Gastroesophageal sphincter (tissue), 4 donors: Measurements from ENCODE around the gene CSMD2. TPM values are rescaled to one million over a fixed set of nuclear protein-coding genes. Genes with fewer than 3 reads are reported as not detected.

ENCODE experiments used
- ATAC-seq: fragments of 150-250 bp; one replicate; pipeline ENCODE4 v1.9.1; 2016; ENCODE audit warnings: mild to moderate bottlenecking, moderate library complexity
- H3K27ac ChIP-seq, 4 donors: fragments of 200-600 bp; sonication (generic) in 3 of 4; 1 replicate in 3 of 4; 2 replicates in 1 of 4; pipeline ENCODE4 v1.5.1; 2016 to 2019
- H3K27me3 ChIP-seq: fragments of 200-600 bp; sonication (generic); one replicate; pipeline ENCODE4 v1.5.1; 2019
- H3K36me3 ChIP-seq, 2 donors: fragments of 200-600 bp; sonication (generic); one replicate each; pipeline ENCODE4 v1.5.1; 2019; ENCODE audit warnings: control low read depth in 1 of 2
- H3K4me1 ChIP-seq, 3 donors: fragments of 200-600 bp; sonication (generic); 1 replicate in 2 of 3; 2 replicates in 1 of 3; pipeline ENCODE4 v1.5.1; 2016 to 2019; ENCODE audit warnings: control low read depth in 2 of 3
- H3K4me3 ChIP-seq, 2 donors: fragments of 200-600 bp; sonication (generic); one replicate each; pipeline ENCODE4 v1.5.1; 2019; ENCODE audit warnings: mild to moderate bottlenecking in 1 of 2, moderate library complexity in 1 of 2
- H3K9me3 ChIP-seq, 3 donors: fragments of 200-600 bp; sonication (generic); one replicate each; pipeline ENCODE4 v1.5.1; 2017 to 2019; ENCODE audit warnings: control low read depth in 2 of 3
- CTCF ChIP-seq, 4 experiments: fragments of 200-600 bp in 2 of 4; fragments of 450-650 bp in 2 of 4; sonication (generic) in 1 of 4; IDR thresholded peaks; one replicate each; pipeline ENCODE4 v1.5.1; 2017 to 2019; ENCODE audit warnings: antibody characterized with exemption in 4 of 4, mild to moderate bottlenecking in 2 of 4, moderate library complexity in 2 of 4
- EP300 ChIP-seq: sonication (generic); formaldehyde crosslinking; IDR thresholded peaks from one replicate; pipeline ENCODE4 v1.6.1; 2017; ENCODE audit warnings: antibody characterized with exemption, mild to moderate bottlenecking
- POLR2A ChIP-seq, 2 donors: fragments of 450-650 bp; IDR thresholded peaks; one replicate each; pipeline ENCODE4 v1.6.1; 2017; ENCODE audit warnings: antibody characterized with exemption in 2 of 2, mild to moderate bottlenecking in 2 of 2, moderate library complexity in 1 of 2
- POLR2AphosphoS5 ChIP-seq: sonication (generic); formaldehyde crosslinking; IDR thresholded peaks from one replicate; pipeline ENCODE4 v1.6.1; 2017; ENCODE audit warnings: antibody characterized with exemption
- WGBS, 2 donors: methylation state at CpG; one replicate each; pipeline ENCODE4 v1.1.5; 2018; ENCODE audit warnings: low coverage in 1 of 2; 5-methylcytosine and 5-hydroxymethylcytosine counted together
- total RNA-seq, 4 donors: library from RNA; depleted of rRNA; stranded (reverse); fragments of >200 nt; gene quantifications; one replicate each; pipeline ENCODE4 v1.1.0, GENCODE V29; 2016

Gene CSMD2
- total RNA-seq, 4 donors from 2014 or later: 0.22 to 2.5 (median 0.37) TPM

- TF ChIP-seq POLR2A (IDR thresholded peaks at IDR 0.05) (no peak), EP300 (no peak), POLR2AphosphoS5 (no peak), CTCF (IDR thresholded peaks at IDR 0.05) (no peak)
- 52 to 60% methylated on average over 3 of the region's 3 CpGs for WGBS, 2 donors
- Histone ChIP-seq H3K27ac (no peak overlapping the region), H3K27me3 (no peaks in the 10 kb centered on the region), H3K36me3 (no peaks in the 10 kb centered on the region), H3K9me3 (peaks cover 0 to 14% (median 0%) of the 10 kb centered on the region in 3 donors), H3K4me3 (no peak overlapping the region), H3K4me1 (no peaks in the 10 kb centered on the region)
- ATAC-seq: no peak
Observed at GRCh38 chr1:33547576-33547975, 617.5 kb downstream of the CSMD2 start.

- peaks cover 3% of the 10 kb centered on the region for H3K27me3 ChIP-seq
- H3K4me1 ChIP-seq: no peaks in the 10 kb centered on the region
- H3K4me3 ChIP-seq: no peak overlapping the region
- TF ChIP-seq CTCF (IDR thresholded peaks at IDR 0.05) (no peak), EP300 (no peak), POLR2AphosphoS5 (no peak), POLR2A (IDR thresholded peaks at IDR 0.05) (no peak)
- H3K27ac ChIP-seq: no peak overlapping the region
- no peaks in the 10 kb centered on the region for H3K9me3 ChIP-seq
- H3K36me3 ChIP-seq: no peaks in the 10 kb centered on the region
- no peak for ATAC-seq
- 86 to 96% methylated on average over 6 of the region's 6 CpGs for WGBS, 2 donors
Observed at GRCh38 chr1:33541966-33542365, 623.1 kb downstream of the CSMD2 start.

GRCh38 chr1:33537885-33538284 lies 627.1 kb downstream of the CSMD2 start:
- H3K27ac ChIP-seq: no peak overlapping the region
- WGBS, 2 donors: 91% methylated on average over 5 of the region's 5 CpGs
- ATAC-seq: no peak
- H3K36me3 ChIP-seq: no peaks in the 10 kb centered on the region
- peaks cover 3% of the 10 kb centered on the region for H3K27me3 ChIP-seq
- no peak overlapping the region for H3K4me3 ChIP-seq
- no peaks in the 10 kb centered on the region for H3K4me1 ChIP-seq
- no peaks in the 10 kb centered on the region for H3K9me3 ChIP-seq
- TF ChIP-seq POLR2AphosphoS5 (no peak), CTCF (IDR thresholded peaks at IDR 0.05) (no peak), POLR2A (IDR thresholded peaks at IDR 0.05) (no peak), EP300 (no peak)

- TF ChIP-seq POLR2A (IDR thresholded peaks at IDR 0.05) (no peak), EP300 (no peak), POLR2AphosphoS5 (no peak), CTCF (IDR thresholded peaks at IDR 0.05) (no peak)
- H3K36me3 ChIP-seq: no peaks in the 10 kb centered on the region
- WGBS, 2 donors: 68 to 72% methylated on average over 2 of the region's 2 CpGs
- H3K27ac ChIP-seq: no peak overlapping the region
- no peak for ATAC-seq
- no peaks in the 10 kb centered on the region for H3K4me1 ChIP-seq
- H3K9me3 ChIP-seq: no peaks in the 10 kb centered on the region
- no peak overlapping the region for H3K4me3 ChIP-seq
- H3K27me3 ChIP-seq: peaks cover 3% of the 10 kb centered on the region
Observed at GRCh38 chr1:33535334-33535733, 629.7 kb downstream of the CSMD2 start.

GRCh38 chr1:33532936-33533335 lies 632.1 kb downstream of the CSMD2 start:
- TF ChIP-seq POLR2AphosphoS5: no peak
- no peak for TF ChIP-seq POLR2A (IDR thresholded peaks at IDR 0.05)
- TF ChIP-seq EP300: no peak
- no peak for TF ChIP-seq CTCF (IDR thresholded peaks at IDR 0.05)
- Histone ChIP-seq H3K9me3 (no peaks in the 10 kb centered on the region), H3K36me3 (no peaks in the 10 kb centered on the region), H3K4me3 (no peak overlapping the region), H3K27ac (no peak overlapping the region), H3K4me1 (no peaks in the 10 kb centered on the region), H3K27me3 (peaks cover 3% of the 10 kb centered on the region)
- 87 to 100% methylated on average over 1 to 3 of the region's 13 CpGs for WGBS, 2 donors
- no peak for ATAC-seq
